Stomach smooth muscle (tissue), 2 donors: ENCODE data around the gene COTL1.
"Not testable (repeated sequence)": the region's sequence is repeated elsewhere in the genome, so short reads cannot be mapped to it uniquely, and the experiment has no call there.

Source experiments
- H3K27ac ChIP-seq: one replicate; pipeline ENCODE4 v1.7.0; 2013; ENCODE audit warnings: mild to moderate bottlenecking, low read length, inconsistent platforms
- H3K27me3 ChIP-seq, 2 donors: one replicate each; pipeline ENCODE4 v1.7.0; 2013; ENCODE audit warnings: low read length in 2 of 2; ENCODE audit not compliant: insufficient read depth in 2 of 2, control insufficient read depth in 1 of 2
- H3K36me3 ChIP-seq, 2 donors: one replicate each; pipeline ENCODE4 v1.7.0; 2013; ENCODE audit warnings: low read length in 2 of 2; ENCODE audit not compliant: control insufficient read depth in 2 of 2, insufficient read depth in 2 of 2
- H3K4me1 ChIP-seq: one replicate; pipeline ENCODE4 v1.7.0; 2013; ENCODE audit warnings: low read length; ENCODE audit not compliant: control insufficient read depth, insufficient read depth
- H3K4me3 ChIP-seq, 2 donors: one replicate each; pipeline ENCODE4 v1.7.0; 2013; ENCODE audit warnings: low read length in 2 of 2
- H3K9ac ChIP-seq, 2 donors: one replicate each; pipeline ENCODE4 v1.7.0; 2013; ENCODE audit warnings: low read length in 2 of 2, mild to moderate bottlenecking in 1 of 2
- H3K9me3 ChIP-seq, 2 donors: one replicate each; pipeline ENCODE4 v1.7.0; 2013; ENCODE audit warnings: low read length in 2 of 2; ENCODE audit not compliant: control insufficient read depth in 2 of 2
- donor health status: healthy.
- donor health status: Pancreatic carcinoma.

The COTL1 gene

GRCh38 chr16:84629580-84629979, 11.7 kb upstream of the COTL1 start:
- H3K27me3 ChIP-seq, result no peaks in the 10 kb centered on the region
- H3K36me3 ChIP-seq, result no peaks in the 10 kb centered on the region
- no peak overlapping the region for H3K9ac ChIP-seq
- no peak overlapping the region for H3K4me3 ChIP-seq
- H3K4me1 ChIP-seq, result no peaks in the 10 kb centered on the region
- no peak overlapping the region for H3K27ac ChIP-seq
- no peaks in the 10 kb centered on the region for H3K9me3 ChIP-seq

- H3K4me1 ChIP-seq, result no peaks in the 10 kb centered on the region
- no peak overlapping the region for H3K9ac ChIP-seq
- H3K27me3 ChIP-seq, result no peaks in the 10 kb centered on the region
- H3K27ac ChIP-seq, result no peak overlapping the region
- H3K36me3 ChIP-seq, result no peaks in the 10 kb centered on the region
- H3K4me3 ChIP-seq, result no peak overlapping the region
- H3K9me3 ChIP-seq, result no peaks in the 10 kb centered on the region
Measured at GRCh38 chr16:84628226-84628731, 10.4 kb upstream of the COTL1 start.

GRCh38 chr16:84625556-84625955, 7.7 kb upstream of the COTL1 start:
- Histone ChIP-seq H3K4me3 (no peak overlapping the region), H3K9ac (no peak overlapping the region), H3K4me1 (no peaks in the 10 kb centered on the region), H3K27ac (no peak overlapping the region), H3K27me3 (no peaks in the 10 kb centered on the region), H3K36me3 (no peaks in the 10 kb centered on the region), H3K9me3 (no peaks in the 10 kb centered on the region)

- peaks cover 21% of the 10 kb centered on the region for H3K4me1 ChIP-seq
- not testable (repeated sequence) for H3K9me3 ChIP-seq, H3K27me3 ChIP-seq, H3K9ac ChIP-seq, H3K36me3 ChIP-seq, H3K27ac ChIP-seq, H3K4me3 ChIP-seq
Measured at GRCh38 chr16:84620913-84621312, 3.0 kb upstream of the COTL1 start.

GRCh38 chr16:84618581-84619460, 943 bp upstream of the COTL1 start:
- H3K9ac ChIP-seq, result no peak overlapping the region
- no peaks in the 10 kb centered on the region for H3K36me3 ChIP-seq
- no peaks in the 10 kb centered on the region for H3K27me3 ChIP-seq
- H3K27ac ChIP-seq, result no peak overlapping the region
- H3K9me3 ChIP-seq, result no peaks in the 10 kb centered on the region
- H3K4me1 ChIP-seq, result peaks cover 21% of the 10 kb centered on the region
- no peak overlapping the region for H3K4me3 ChIP-seq

DNA sequence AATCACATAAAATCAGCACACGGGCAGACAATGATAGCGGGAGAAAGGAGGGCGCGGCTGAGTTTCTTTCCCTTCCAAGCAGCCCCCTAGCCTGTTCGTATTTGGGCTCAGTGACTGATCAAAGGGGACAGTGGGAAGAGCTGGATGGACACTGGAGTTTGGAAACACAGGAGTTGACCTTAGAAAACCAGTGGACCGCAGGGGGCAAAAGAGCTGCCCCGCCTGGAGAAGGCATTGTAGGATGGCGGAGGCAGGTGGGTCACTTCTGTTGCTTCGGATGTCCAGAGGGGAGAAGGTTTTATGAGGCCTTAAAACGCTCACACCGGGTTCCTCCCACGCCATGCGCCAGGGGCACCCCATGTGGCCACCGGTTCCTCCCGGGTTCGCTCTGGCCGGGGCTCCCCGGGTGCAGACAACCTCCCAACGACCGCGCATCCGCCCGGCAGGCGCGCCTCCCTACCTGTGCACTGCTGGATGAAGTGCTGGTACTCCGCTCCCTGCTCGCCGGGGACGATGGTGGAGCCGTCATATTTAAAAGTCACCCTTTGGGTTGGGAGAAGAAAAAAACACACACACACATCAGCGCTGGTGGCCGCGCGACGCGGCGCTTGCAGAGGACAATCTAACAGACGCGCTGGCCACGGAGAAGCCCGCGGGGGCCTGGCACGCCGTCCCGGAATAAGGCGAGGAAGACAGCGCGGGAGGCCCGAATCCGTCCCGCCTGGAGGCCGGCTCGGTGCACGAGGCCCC, 662 bp downstream of the COTL1 start:
- Histone ChIP-seq H3K4me1 (peaks cover 22% of the 10 kb centered on the region), H3K27me3 (no peaks in the 10 kb centered on the region), H3K27ac (no peak overlapping the region), H3K4me3 (peak overlapping the region; percentile 42 to 81), H3K9ac (peak overlapping the region; percentile 33 to 51), H3K36me3 (no peaks in the 10 kb centered on the region), H3K9me3 (no peaks in the 10 kb centered on the region)

- H3K36me3 ChIP-seq, result no peaks in the 10 kb centered on the region
- H3K27ac ChIP-seq, result no peak overlapping the region
- H3K4me3 ChIP-seq, result peak overlapping the region; percentile 42 to 81
- H3K4me1 ChIP-seq, result peaks cover 27% of the 10 kb centered on the region
- H3K9ac ChIP-seq, result peak overlapping the region; percentile 21 to 33
- H3K9me3 ChIP-seq, result no peaks in the 10 kb centered on the region
- H3K27me3 ChIP-seq, result no peaks in the 10 kb centered on the region
Measured at GRCh38 chr16:84616515-84616914, 1.4 kb downstream of the COTL1 start.

- Histone ChIP-seq H3K27me3 (no peaks in the 10 kb centered on the region), H3K4me3 (peak overlapping the region in 1 of 2 donors; percentile 22), H3K9ac (no peak overlapping the region), H3K4me1 (peaks cover 30% of the 10 kb centered on the region), H3K9me3 (no peaks in the 10 kb centered on the region), H3K27ac (no peak overlapping the region), H3K36me3 (no peaks in the 10 kb centered on the region)
Measured at GRCh38 chr16:84614968-84615813, 2.7 kb downstream of the COTL1 start.

GRCh38 chr16:84614623-84614967, 3.3 kb downstream of the COTL1 start:
- peaks cover 30% of the 10 kb centered on the region for H3K4me1 ChIP-seq
- H3K9me3 ChIP-seq, result no peaks in the 10 kb centered on the region
- H3K36me3 ChIP-seq, result no peaks in the 10 kb centered on the region
- H3K9ac ChIP-seq, result no peak overlapping the region
- no peak overlapping the region for H3K4me3 ChIP-seq
- no peaks in the 10 kb centered on the region for H3K27me3 ChIP-seq
- no peak overlapping the region for H3K27ac ChIP-seq

GRCh38 chr16:84614073-84614459, 3.8 kb downstream of the COTL1 start:
- Histone ChIP-seq H3K4me3 (no peak overlapping the region), H3K9me3 (no peaks in the 10 kb centered on the region), H3K9ac (no peak overlapping the region), H3K4me1 (peaks cover 30% of the 10 kb centered on the region), H3K27me3 (no peaks in the 10 kb centered on the region), H3K36me3 (no peaks in the 10 kb centered on the region), H3K27ac (no peak overlapping the region)
